Renal cortical epithelial cell (primary cell): Measurements from ENCODE around the gene MYL7. TPM values are rescaled to one million over a fixed set of nuclear protein-coding genes. Genes with fewer than 3 reads are reported as not detected.
"Not testable (repeated sequence)": the region's sequence is repeated elsewhere in the genome, so short reads cannot be mapped to it uniquely, and the experiment has no call there.

Experiments used
- DNase-seq: peaks from one replicate; pipeline ENCODE4 v3.0.0-alpha.2; 2011; ENCODE audit warnings: low read depth
- total RNA-seq: library from RNA; depleted of rRNA; stranded (reverse); fragments of >200 nt; gene quantifications from 2 replicates; pipeline ENCODE4 v1.2.3, GENCODE V29; 2014

MYL7 gene
- total RNA-seq, 1 donor from 2014 or later = not detected

DNA sequence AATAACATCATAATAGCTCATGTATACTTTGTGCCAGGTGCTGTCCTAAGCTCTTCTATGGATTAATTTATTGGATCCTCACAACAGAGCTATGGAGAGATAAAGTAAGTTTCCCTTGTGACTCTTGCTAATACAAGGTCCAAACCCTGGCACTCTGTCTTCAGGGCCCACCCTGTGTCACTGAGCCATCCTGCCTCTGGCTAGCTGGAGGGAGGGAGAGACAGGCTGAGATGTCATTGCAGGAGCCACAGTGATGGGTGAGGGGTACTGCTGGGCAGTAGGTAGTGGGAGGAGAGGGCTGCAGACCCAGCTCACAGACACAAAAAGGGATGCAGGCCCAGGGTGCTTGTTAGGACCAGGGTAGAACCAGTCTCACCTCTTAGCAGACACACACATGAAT is 31.2 kb upstream of the MYL7 start:
- DNase-seq = no peak

DNA sequence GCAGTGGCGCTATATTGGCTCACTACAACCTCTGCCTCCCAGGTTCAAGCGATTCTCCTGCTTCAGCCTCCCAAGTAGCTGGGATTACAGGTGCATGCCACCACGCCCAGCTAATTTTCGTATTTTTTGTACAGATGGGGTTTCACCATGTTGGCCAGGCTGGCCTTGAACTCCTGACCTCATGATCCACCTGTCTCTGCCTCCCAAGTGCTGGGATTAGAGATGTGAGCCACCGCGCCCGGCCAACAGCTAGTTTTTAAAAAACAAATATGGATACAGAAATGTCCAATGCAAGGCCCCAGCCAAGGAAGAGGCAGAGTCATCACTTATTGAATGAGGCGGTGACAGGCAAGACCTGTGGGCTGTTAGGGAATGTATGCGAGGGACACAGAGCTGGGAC is 30.8 kb upstream of the MYL7 start:
- DNase-seq = not testable (repeated sequence)

DNA sequence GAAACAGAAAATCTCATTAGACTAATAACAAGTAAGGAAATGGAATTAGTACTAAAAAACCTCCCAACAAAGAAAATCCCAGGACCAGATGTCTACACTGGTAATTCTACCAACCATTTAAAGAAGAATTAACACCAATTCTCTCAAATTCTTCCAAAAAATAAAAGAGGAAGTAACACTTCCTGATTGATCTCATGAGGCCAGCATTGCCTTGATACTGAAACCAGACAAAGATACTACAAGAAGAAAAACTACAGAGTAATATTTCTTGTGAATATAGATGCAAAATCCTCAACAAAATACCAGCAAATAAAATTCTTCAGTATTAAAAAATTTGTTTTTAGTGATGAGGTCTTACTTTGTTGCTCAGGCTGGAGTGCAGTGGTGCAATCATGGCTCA is 26.8 kb upstream of the MYL7 start:
- DNase-seq = no peak

DNA sequence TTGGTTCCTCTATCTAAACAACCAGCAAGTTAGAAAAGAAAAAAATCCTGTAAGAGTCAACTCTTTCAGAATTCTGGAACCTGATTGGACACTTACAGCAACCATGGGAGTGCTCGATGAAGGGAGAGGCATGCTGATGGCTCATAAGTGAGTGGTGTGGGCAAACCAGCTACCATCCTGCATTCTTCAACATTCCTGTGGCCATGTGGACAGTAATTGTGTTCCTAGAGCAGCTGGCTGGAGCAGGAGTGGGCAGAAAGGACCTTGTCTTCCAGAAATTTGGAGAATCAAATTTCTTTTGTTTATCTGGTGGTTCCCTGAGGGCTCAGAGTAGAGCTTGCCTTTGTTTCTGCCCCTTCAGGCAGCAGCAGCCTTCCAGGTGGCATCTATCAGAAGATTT is 22.5 kb upstream of the MYL7 start:
- peak; percentile 96 for DNase-seq

DNA sequence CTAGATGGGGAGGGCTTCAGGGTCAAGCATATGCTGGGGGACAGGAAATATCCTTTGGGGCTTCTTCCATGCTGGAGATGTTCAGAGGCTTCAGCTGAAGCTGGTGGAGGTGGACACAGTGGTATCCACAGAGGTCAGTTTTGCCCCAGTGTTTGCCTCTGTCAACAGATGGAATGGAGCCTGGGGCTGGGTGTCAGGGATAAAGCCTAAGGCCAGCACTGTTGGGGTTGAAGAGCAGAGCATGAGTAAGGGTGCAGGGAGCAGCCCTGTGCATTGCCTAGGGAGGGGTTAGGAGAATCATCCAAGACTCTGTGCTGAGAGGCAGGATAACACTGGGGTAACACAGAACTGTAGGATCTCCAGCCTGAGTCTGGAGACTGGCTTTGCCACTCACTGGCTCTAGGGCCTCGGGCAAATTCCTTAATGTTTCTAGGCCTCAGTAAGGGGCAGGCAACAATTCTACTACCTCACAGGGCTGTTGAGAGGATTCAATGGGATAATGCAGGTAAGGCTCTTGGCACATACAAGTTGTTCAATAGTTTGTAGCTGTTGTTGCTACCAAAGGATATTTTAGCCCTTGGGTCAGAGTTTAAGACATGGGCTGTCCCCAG is 21.8 kb upstream of the MYL7 start:
- DNase-seq = peak; percentile 11

DNA sequence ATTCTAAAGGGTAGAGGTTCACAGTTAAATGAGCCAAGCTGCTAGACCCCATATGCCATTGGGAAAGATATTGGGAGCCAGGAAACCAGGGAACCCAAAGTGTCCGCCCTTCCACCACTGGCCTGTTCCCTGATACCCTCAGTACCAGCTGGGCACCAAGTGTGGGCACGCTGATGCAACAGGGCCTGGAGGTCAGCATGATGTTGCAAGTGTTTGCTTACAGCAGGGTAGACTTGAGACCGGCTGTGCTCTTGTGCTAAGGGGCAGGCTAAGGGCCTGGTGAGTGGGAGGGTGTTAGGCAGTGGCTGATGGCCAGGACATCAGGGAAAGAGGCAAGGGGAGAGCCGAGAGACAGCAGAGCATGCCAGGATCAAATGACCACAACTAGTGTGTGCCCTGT is 21.0 kb upstream of the MYL7 start:
- DNase-seq = peak; percentile 70

DNA sequence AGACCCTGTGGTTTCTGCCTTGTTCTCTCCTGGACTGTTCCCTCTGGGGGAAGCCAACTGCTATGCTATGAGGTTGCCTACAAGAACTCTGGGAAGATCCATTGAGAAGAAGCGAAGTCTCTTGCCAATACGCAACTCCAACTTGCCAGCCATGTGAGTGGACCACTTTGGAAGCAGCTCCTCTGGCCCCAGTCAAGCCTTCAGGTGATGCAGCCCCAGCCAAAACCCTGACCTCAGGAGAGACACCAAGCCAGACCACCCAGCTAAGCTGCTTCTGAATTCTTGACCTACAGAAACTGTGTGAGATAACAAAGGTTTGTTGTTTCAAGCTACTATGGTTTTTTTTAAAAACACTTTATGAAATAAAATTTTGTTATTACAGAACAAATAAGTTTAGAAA is 20.2 kb upstream of the MYL7 start:
- DNase-seq = no peak

DNA sequence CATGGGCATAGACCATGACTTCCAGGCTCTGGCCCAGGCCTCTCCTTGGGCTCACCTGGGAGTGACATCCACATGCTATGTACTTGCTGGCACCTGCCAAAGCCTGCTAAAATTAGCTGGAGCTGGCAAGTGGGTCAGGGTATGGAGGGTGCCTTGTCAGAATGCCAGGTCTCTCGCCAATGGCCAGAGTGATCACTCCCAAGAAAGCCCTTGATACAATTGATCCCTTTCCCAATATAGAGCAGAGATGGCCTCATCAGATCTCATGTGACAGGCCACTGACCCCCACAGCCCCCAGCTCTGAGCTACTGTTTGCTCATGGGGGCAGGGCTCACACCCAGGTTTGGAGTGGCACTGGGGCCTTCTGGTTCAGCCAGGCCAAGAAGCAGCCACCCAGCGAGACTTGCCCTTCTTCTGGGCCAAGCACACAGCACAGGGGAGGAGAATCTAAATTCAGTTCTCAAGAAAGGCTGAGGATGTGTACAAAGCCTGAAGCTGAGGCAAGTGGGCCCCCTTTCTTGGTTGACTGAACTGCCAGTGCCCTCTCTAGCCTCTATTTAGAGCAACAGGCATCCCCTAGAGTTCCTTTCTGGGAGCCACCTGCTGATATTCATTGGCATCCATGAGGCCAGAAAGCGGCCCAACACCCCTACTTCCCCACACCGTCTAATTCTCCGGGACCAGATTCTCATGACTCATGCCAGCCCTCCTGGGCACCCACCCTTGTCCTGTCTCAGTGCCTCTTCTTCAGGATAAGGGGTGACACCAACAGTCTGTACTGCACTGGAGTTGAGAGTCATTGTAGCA is 18.9 kb upstream of the MYL7 start:
- no peak for DNase-seq

DNA sequence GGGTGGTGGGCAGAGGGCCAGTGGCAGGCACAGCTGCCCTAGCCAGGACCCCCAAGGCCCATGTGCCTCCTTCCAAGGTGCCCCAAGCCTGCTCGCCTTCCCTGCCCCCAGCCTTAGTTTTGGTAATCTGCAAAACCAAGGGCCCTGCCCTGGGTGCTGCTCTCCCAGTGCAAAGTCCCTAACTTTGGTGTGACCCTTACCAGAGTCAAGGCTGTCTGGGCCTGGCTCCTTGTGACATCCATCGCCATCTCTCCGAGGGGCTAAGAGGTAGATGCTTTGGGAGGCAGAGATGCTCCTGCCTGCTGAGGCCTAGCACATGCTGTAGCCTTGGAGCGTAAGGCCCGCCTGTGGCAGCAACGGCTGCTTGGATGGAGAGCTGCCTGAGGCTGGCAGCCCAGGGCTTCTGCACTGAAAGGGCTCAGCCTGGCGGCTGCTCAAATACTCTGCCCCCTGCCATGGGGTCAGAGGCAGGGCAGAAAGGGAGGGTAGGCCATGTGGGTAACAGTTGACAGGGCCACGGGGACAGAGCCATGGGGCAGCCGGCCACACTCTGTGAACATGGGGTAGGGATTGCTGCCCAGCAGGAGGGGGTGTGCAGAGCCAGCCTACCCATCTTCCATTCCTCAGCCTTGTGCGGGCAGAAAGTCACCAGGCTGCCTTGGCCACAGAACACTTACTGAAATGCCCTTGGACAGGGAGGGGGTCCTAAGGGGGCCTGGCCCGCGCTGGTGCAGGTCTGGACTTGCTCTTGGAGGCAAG is 17.9 kb upstream of the MYL7 start:
- no peak for DNase-seq

DNA sequence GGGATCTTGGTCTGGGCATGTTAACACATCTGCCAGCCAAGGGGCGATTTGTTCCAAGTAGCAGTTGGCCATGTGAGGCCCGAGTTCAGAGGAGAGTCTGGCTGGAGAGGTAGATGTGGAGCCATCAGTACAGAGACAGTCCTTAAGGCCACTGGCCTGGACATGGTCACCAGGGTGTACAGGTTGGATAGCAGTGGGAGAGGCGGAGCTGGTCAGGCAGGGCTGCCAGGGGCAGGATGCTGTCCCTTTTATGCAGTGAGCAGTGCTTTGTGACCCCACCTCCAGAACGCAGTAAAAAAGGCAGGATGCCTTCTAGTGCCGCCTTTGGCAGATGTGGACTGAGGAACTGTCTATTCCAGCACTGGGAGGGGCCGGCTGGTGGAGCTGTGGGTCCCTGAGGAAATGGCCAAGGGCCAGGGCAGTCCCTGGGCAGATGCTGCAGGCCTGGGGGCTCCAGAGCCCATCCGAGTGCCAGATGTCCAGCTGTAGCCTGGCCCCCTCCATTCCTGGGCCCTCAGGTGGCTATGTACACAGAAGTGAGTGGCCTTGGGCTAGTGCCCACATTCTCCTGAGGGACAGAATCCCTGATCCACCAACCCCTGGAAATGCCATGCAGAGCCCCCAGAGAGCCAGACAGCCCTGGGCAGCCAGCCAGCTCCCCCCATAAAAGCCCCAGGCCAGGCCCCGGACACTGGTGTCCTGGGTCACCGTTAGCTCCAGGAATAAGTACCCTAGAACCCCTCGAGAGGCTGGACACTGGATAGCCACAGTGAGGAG is 17.2 kb upstream of the MYL7 start:
- DNase-seq = no peak

DNA sequence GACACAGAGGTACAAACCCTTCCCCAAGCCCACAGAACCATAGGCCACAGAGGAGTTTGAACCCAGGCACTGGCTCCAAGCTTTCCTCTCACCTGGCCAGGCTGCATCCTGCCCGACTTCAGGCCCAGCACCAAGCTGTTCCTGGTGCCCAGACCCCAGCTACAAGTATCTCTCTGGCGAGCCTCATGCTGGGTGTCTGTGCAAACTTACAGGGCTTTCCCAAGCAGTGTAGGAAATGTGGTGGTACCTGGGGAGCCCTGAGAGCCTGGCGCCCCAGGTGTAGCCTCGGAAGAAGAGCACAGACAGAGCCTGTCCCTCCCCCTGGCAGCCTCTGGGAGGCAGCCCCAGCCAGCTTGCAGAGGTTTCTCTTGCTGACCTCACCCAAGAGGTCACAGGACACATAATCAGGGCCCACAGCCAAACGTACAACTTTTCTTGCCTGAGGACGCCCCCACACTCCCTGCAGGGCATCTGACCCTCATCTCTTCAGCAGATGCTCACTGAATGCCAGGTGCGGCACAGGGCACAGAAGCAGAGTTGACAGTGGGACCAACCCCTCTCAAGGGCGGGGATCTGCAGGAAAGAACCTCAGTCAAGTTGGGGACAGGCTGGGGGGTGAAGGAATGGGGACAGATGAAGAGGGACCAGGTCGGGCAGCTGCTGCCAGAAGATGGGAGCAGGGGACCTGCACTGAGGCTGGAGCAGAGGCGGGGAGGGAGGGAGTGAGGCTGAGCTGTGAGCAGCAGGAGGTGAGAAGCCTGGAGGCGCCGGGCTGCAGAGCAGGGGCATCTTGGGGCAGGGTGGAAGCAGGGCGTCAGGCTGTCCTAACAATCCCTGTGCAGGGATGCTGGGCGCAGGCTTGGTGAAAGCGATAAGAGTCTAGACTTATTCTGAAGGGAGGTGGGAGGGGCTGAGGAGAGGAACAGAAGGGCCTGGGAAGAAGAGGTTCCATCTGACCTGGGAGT is 16.3 kb upstream of the MYL7 start:
- no peak for DNase-seq

DNA sequence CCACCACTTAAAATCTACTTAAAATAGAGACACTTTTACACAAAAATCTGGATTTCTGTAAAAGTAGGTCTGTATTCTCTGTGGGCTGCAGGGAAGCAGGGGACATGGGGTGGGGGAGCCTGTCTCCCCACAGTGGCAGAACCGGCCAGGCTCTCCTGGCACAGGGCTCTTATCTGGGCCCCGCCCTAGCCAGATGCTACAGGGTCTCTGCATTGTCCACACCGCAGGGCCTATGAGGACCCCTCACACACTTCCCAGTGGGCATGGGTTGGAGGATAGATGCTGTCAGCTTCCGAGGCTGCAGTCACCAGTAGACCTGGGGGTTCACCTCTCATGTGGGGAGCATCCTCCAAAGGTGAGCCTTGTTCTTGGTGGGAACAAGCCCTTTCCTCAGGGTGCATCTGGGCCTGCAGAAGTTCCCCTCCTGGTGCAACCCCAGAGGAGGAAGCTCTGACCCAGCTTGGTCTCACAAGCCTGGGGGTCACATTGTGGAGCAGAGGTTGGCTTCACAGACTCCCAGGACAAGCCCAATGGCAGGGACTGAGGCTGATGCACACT is 15.4 kb upstream of the MYL7 start:
- DNase-seq = no peak

DNA sequence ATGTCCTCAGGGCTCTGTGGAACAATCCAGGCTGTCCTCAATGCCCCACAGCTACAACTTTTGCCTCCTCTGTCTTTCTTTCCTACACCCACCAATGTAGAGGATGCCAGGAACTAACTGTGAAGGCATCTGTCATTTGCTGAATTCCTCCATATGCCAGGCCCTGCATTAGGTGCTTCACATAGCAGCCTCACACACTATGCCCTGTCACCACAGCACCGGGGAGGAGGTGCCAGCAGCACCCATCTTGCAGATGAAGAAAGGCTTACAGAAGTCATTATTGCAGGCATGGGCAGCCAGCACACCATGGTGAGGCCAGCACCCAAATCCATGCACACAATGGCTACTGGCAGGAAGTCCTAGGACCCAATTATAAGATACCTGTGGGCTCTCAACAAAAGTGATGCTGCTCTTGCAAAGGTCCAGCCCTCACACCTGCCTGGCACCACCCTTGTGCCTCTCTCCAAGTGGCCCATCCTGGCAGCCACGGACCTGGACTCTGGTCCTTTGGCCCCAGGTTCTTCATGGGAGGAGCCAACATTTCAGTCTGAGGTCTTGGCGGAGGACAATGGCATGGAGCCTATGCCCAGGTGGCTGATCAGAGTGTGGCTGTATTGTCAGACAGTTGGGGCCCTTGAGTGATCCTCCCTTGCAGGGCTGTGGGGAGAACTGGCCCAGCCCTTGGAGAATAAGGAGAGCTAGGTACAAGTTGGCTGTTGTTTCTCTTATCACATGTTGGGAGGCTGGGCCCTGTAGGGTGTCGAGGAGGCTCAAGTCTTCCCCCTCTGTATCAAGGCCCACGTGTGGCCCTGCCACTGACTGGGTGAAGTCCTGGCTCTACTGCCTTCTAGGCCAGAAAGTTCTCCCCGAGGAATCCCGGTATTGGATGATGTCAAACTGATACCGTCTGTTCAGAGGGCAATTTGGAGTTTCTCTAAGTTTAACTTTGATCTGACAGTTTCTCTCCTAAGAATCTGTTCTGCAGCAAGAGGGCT is 14.4 kb upstream of the MYL7 start:
- no peak for DNase-seq

DNA sequence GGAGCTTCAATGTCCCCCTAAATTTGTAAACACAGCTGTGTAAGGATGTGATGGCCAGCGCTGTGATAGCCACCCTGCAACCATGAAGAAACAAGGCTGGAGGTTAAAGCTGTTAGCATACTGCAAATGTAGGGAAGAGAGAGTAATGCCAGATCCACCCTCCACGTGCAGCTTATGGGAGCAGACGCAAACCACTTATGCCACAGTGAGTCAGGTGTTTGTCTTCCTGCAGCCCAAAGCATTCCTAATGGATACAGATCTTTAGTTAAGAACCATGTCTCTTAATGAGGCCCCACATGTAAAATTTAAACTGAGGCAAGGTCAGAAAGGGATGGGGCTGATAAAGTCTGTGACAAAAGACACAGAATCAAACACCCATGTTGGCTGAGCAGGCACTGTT is 13.6 kb upstream of the MYL7 start:
- DNase-seq = no peak

DNA sequence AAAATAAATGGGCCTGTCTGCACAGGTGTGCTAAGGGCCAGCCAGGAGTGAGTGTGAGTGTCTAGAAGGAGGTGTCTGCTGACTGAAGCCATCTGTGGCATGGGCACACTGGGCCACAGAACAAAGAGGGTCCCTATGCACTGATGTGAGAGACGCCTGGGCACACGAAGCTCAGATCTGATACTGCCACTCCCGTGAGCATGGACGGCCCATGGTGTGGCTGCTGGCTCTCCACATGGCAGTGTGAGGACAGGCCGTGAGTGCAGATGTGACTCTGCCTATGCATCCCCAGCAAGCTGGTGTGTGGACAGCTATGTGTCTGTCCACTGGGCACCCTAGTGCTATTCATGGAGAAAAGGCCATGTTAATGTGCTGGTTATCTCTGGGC is 12.8 kb upstream of the MYL7 start:
- DNase-seq = no peak

DNA sequence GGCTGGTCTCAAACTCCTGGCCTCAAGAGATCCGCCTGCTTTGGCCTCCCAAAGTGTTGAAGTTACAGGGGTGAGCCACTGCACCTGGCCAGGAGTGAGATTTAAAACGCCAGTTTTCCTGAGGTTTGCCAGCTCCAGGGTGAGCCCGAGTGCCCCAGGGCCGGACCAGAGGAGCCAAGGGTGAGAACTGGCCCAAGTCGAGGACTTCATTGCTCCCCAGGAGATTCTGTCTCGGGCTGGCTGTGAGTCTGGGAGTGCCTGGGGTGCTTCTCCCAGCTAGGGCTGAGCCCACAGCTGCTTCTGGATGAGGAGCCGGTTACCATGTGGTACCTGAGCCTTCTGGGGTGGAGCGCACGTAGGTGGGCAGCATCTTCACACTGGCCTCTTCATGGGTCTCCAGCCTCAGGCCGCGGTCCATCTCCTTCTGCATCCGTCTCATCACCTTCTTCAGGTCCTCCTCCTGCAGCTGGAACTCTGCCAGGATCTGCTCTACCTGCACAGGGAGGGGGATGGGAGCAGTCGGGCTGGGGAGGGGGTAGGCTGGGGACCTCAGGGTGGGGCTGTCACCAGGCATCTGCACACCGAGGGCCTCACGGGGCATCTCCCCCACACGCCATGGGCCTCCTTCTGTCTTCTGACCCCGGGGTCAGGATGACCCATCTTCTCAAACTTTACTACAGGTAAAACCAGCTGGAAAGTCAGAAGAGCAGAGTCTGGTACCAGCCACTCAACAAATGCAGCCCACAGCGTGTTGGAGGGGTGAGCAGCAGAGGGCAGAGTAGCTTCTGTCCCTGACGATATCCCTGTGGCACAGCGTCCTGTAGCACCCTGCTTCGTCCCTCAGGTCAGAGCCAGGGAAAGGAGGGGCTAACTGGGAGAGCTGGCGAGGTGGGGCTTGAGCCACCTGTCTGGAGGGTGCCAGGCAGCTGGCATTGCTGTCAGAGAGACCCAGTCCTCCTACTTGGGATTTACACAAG is 12.1 kb upstream of the MYL7 start:
- no peak for DNase-seq

DNA sequence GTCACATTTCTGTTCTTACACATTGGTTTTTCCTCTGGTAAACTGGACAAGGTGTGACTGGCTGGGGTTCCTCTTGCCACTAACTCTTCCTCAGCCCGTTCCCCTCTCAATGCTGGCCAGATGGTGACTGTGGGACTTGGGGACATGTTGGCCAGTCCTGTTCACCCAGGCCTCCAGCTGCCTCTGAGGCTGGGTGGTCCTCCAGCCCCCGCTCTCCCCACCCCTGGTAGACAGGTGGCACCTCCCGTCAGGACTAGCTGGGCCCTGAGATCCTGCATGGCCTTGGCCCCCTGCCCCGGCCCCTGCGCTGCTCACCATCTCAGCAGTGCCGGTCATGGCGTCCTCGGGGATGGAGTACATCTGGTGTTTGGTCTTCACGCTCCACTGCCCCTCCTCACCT is 10.8 kb upstream of the MYL7 start:
- no peak for DNase-seq
